Astrocyte (in vitro differentiated cells and primary cell): ENCODE data around the gene C16orf86. TPM values are rescaled to one million over a fixed set of nuclear protein-coding genes. Genes with fewer than 3 reads are reported as not detected.

ENCODE experiments used
- DNase-seq: peaks from one replicate; pipeline ENCODE4 v3.0.0-alpha.2; 2010; ENCODE audit warnings: low read depth
- FAIRE-seq: peaks from 2 replicates; lab custom pipeline; 2011; peaks lifted over from hg19 to GRCh38; lab: Jason Lieb, UNC
- H2AFZ ChIP-seq: 2 replicates; pipeline ENCODE4 v1.6.0; 2012; ENCODE audit warnings: low read depth, low read length, inconsistent platforms
- H3K27ac ChIP-seq: 2 replicates; pipeline ENCODE4 v1.5.1; 2011; ENCODE audit warnings: low read depth, low read length, inconsistent platforms
- H3K27me3 ChIP-seq: 2 replicates; pipeline ENCODE4 v1.6.0; 2011; ENCODE audit warnings: low read length, inconsistent platforms; ENCODE audit not compliant: insufficient read depth
- H3K36me3 ChIP-seq: 2 replicates; pipeline ENCODE4 v1.5.1; 2011; ENCODE audit warnings: low read length, inconsistent platforms; ENCODE audit not compliant: insufficient read depth
- H3K4me1 ChIP-seq: 2 replicates; pipeline ENCODE4 v1.5.1; 2011; ENCODE audit warnings: low read length, inconsistent platforms; ENCODE audit not compliant: insufficient read depth
- H3K4me2 ChIP-seq: 2 replicates; pipeline ENCODE4 v1.6.0; 2012; ENCODE audit warnings: low read length, inconsistent platforms
- H3K4me3 ChIP-seq: 2 replicates; pipeline ENCODE4 v1.5.1; 2011; ENCODE audit warnings: low read depth, mild to moderate bottlenecking, low read length, inconsistent platforms; ENCODE audit not compliant: insufficient read depth
- H3K79me2 ChIP-seq: 2 replicates; pipeline ENCODE4 v1.6.0; 2012; ENCODE audit warnings: mild to moderate bottlenecking, low read length, inconsistent platforms; ENCODE audit not compliant: insufficient read depth
- H3K9ac ChIP-seq: 2 replicates; pipeline ENCODE4 v1.6.0; 2012; ENCODE audit warnings: mild to moderate bottlenecking, low read length, inconsistent platforms
- H3K9me3 ChIP-seq: 2 replicates; pipeline ENCODE4 v1.5.1; 2012; ENCODE audit warnings: low read depth, mild to moderate bottlenecking, low read length, inconsistent platforms; ENCODE audit not compliant: insufficient read depth
- H4K20me1 ChIP-seq: 2 replicates; pipeline ENCODE4 v1.6.0; 2012; ENCODE audit warnings: low read length, inconsistent platforms; ENCODE audit not compliant: insufficient read depth
- H3K27ac Mint-ChIP-seq: one replicate; pipeline ENCODE4 v1.8.0; 2021; ENCODE audit warnings: mild to moderate bottlenecking, mixed read lengths; ENCODE audit not compliant: unreplicated experiment
- H3K27me3 Mint-ChIP-seq: one replicate; pipeline ENCODE4 v1.8.0; 2021; ENCODE audit warnings: low read depth, mixed read lengths; ENCODE audit not compliant: unreplicated experiment
- H3K36me3 Mint-ChIP-seq: one replicate; pipeline ENCODE4 v1.8.0; 2021; ENCODE audit warnings: low read depth, mixed read lengths; ENCODE audit not compliant: unreplicated experiment
- H3K4me1 Mint-ChIP-seq: one replicate; pipeline ENCODE4 v1.8.0; 2021; ENCODE audit warnings: low read depth, mixed read lengths; ENCODE audit not compliant: unreplicated experiment
- H3K4me3 Mint-ChIP-seq: one replicate; pipeline ENCODE4 v1.8.0; 2021; ENCODE audit warnings: mild to moderate bottlenecking, moderate library complexity, mixed read lengths; ENCODE audit not compliant: unreplicated experiment
- H3K9me3 Mint-ChIP-seq: one replicate; pipeline ENCODE4 v1.8.0; 2021; ENCODE audit warnings: mild to moderate bottlenecking, mixed read lengths; ENCODE audit not compliant: unreplicated experiment
- CTCF ChIP-seq: IDR thresholded peaks from 2 replicates; pipeline ENCODE4 v1.5.1; 2011; ENCODE audit warnings: low read depth, mild to moderate bottlenecking, inconsistent platforms, low read length, moderate library complexity; ENCODE audit not compliant: insufficient read depth
- EZH2 ChIP-seq: IDR thresholded peaks from 2 replicates; pipeline ENCODE4 v1.6.1; 2012; ENCODE audit warnings: mild to moderate bottlenecking, low read length, inconsistent platforms; ENCODE audit not compliant: insufficient read depth
- total RNA-seq: library from RNA; stranded (reverse); gene quantifications from 2 replicates; pipeline ENCODE4 v1.2.1, GENCODE V29; 2021

Gene C16orf86
- total RNA-seq, 1 donor from 2014 or later: 0.32 TPM

- H3K9me3 Mint-ChIP-seq: no peaks in the 10 kb centered on the region
- H2AFZ ChIP-seq: no peak overlapping the region
- H3K9ac ChIP-seq: no peak overlapping the region
- H3K4me3 ChIP-seq: no peak overlapping the region
- no peak overlapping the region for H3K4me2 ChIP-seq
- no peak for TF ChIP-seq CTCF
- H3K36me3 ChIP-seq: peaks cover 2% of the 10 kb centered on the region
- H3K27me3 Mint-ChIP-seq: peaks cover 24% of the 10 kb centered on the region
- no peak overlapping the region for H3K27ac ChIP-seq
- H3K27ac Mint-ChIP-seq: no peak overlapping the region
- H3K4me1 ChIP-seq: peaks cover 20% of the 10 kb centered on the region
- H4K20me1 ChIP-seq: peaks cover 24% of the 10 kb centered on the region
- no peak overlapping the region for H3K4me3 Mint-ChIP-seq
- H3K9me3 ChIP-seq: no peaks in the 10 kb centered on the region
- DNase-seq: no peak
- peaks cover 4% of the 10 kb centered on the region for H3K36me3 Mint-ChIP-seq
- H3K27me3 ChIP-seq: peaks cover 8% of the 10 kb centered on the region
- no peak for FAIRE-seq
- H3K79me2 ChIP-seq: peaks cover 14% of the 10 kb centered on the region
- peaks cover 3% of the 10 kb centered on the region for H3K4me1 Mint-ChIP-seq
Observed at GRCh38 chr16:67656344-67657016, 10.1 kb upstream of the C16orf86 start.

GRCh38 chr16:67657017-67657608 is 9.5 kb upstream of the C16orf86 start:
- Histone ChIP-seq H3K9me3 (no peaks in the 10 kb centered on the region), H2AFZ (no peak overlapping the region), H3K4me3 (no peak overlapping the region), H3K36me3 (peaks cover 2% of the 10 kb centered on the region), H3K27ac (no peak overlapping the region), H3K27me3 (peaks cover 3% of the 10 kb centered on the region), H3K79me2 (peaks cover 14% of the 10 kb centered on the region), H3K4me2 (no peak overlapping the region), H4K20me1 (peaks cover 23% of the 10 kb centered on the region), H3K4me1 (peaks cover 20% of the 10 kb centered on the region), H3K9ac (no peak overlapping the region)
- no peak overlapping the region for H3K4me3 Mint-ChIP-seq
- TF ChIP-seq EZH2: no peak
- no peak for TF ChIP-seq CTCF
- no peak overlapping the region for H3K27ac Mint-ChIP-seq
- H3K36me3 Mint-ChIP-seq: peaks cover 2% of the 10 kb centered on the region
- FAIRE-seq: no peak
- no peaks in the 10 kb centered on the region for H3K9me3 Mint-ChIP-seq
- H3K4me1 Mint-ChIP-seq: peaks cover 3% of the 10 kb centered on the region
- no peak for DNase-seq
- peaks cover 17% of the 10 kb centered on the region for H3K27me3 Mint-ChIP-seq
